HCT116 (cell line): Measurements from ENCODE around the gene FGFRL1. TPM values are rescaled to one million over a fixed set of nuclear protein-coding genes. Genes with fewer than 3 reads are reported as not detected.

Experiments used
- ATAC-seq: fragments of 200-7000 bp; cut with Tn5 transposase; 2 replicates; pipeline ENCODE4 v1.9.1; 2020; ENCODE audit warnings: mild to moderate bottlenecking, moderate library complexity
- BruUV-seq: library from RNA; stranded (reverse); fragments of 400-500 nt; replicated peaks from 2 replicates; lab custom pipeline; 2021; lab: Mats Ljungman, UMichigan
- CTCF ChIA-PET: fragments of 300-600 bp; sonication (Branson Sonifier 250); formaldehyde crosslinking; loops from one replicate; lab custom pipeline; 2021; ENCODE audit warnings: antibody characterized with exemption; lab: Charles Lee
- POLR2A ChIA-PET: fragments of 300-600, 350-600 bp; sonication (Branson Sonifier 250); formaldehyde crosslinking; loops from one replicate; lab custom pipeline; 2021; ENCODE audit warnings: antibody characterized with exemption; lab: Charles Lee
- RAD21 ChIA-PET, 2 experiments: fragments of 300-600 bp; sonication (Branson Sonifier 250); formaldehyde crosslinking; loops; one replicate each; lab custom pipeline; 2023; ENCODE audit warnings: low total read pairs in 2 of 2; ENCODE audit not compliant: uncharacterized antibody in 2 of 2, unreplicated experiment in 2 of 2, low non-redundant PET in 1 of 2; lab: Charles Lee
- DNase-seq: peaks from one replicate; pipeline ENCODE4 v3.0.0-alpha.2; 2010; ENCODE audit warnings: low read depth, low spot score
- H2AFZ ChIP-seq: fragments of 200-600 bp; shearing (Covaris generic), sonication (generic); 2 replicates; pipeline ENCODE4 v1.6.1; 2017; ENCODE audit warnings: low read depth, mixed run types, mixed read lengths, antibody characterized with exemption, low read length; ENCODE audit not compliant: poor library complexity, severe bottlenecking
- H3K27ac ChIP-seq: 2 replicates; pipeline ENCODE4 v1.5.1; 2012; ENCODE audit warnings: low read depth, low read length
- H3K27me3 ChIP-seq: fragments of 200-600 bp; sonication (generic); 2 replicates; pipeline ENCODE4 v1.6.1; 2016; ENCODE audit warnings: mixed run types, low read length, mixed read lengths; ENCODE audit not compliant: insufficient read depth
- H3K36me3 ChIP-seq, 2 experiments: fragments of 200-500 bp in 1 of 2; fragments of 200-600 bp in 1 of 2; sonication (Bioruptor generic) in 1 of 2; sonication (generic) in 1 of 2; 2 replicates each; pipeline versions ENCODE4 v1.5.1 to v1.6.1; 2014 to 2016; ENCODE audit warnings: low read length in 2 of 2, inconsistent platforms in 1 of 2, mixed read lengths in 1 of 2, mixed run types in 1 of 2; ENCODE audit not compliant: insufficient read depth in 2 of 2, control insufficient read depth in 1 of 2
- H3K4me1 ChIP-seq, 2 experiments: fragments of 200-600 bp in 1 of 2; sonication (generic) in 1 of 2; 2 replicates each; pipeline versions ENCODE4 v1.5.1 to v1.6.1; 2012 to 2017; ENCODE audit warnings: low read length in 2 of 2, inconsistent platforms in 1 of 2, mild to moderate bottlenecking in 1 of 2, mixed read lengths in 1 of 2, mixed run types in 1 of 2, moderate library complexity in 1 of 2; ENCODE audit not compliant: insufficient read depth in 2 of 2, control insufficient read depth in 1 of 2
- H3K4me2 ChIP-seq: fragments of 200-600 bp; sonication (generic); 2 replicates; pipeline ENCODE4 v1.6.1; 2017; ENCODE audit warnings: mixed run types, low read length, mixed read lengths
- H3K4me3 ChIP-seq, 2 experiments: fragments of 200-600 bp in 1 of 2; sonication (generic) in 1 of 2; replicated peaks in 1 of 2; 2 replicates each; pipeline ENCODE4 v1.5.1; 2011 to 2016; ENCODE audit warnings: low read length in 2 of 2, control low read depth in 1 of 2, low read depth in 1 of 2, mild to moderate bottlenecking in 1 of 2, mixed read lengths in 1 of 2, mixed run types in 1 of 2
- H3K79me2 ChIP-seq: fragments of 200-600 bp; sonication (generic); 2 replicates; pipeline ENCODE4 v1.6.1; 2017; ENCODE audit warnings: mild to moderate bottlenecking, mixed run types, low read length, moderate library complexity, mixed read lengths; ENCODE audit not compliant: insufficient read depth
- H3K9ac ChIP-seq: fragments of 200-600 bp; sonication (generic); 2 replicates; pipeline ENCODE4 v1.6.1; 2016; ENCODE audit warnings: low read length, mixed read lengths
- H3K9me2 ChIP-seq: fragments of 200-600 bp; sonication (generic), shearing (Covaris generic); 2 replicates; pipeline ENCODE4 v1.6.1; 2017; ENCODE audit warnings: mixed run types, mild to moderate bottlenecking, moderate library complexity; ENCODE audit not compliant: insufficient read depth
- H3K9me3 ChIP-seq, 2 experiments: fragments of 200-500 bp in 1 of 2; fragments of 200-600 bp in 1 of 2; sonication (Bioruptor generic) in 1 of 2; sonication (generic) in 1 of 2; 2 replicates each; pipeline ENCODE4 v1.6.1; 2014 to 2017; ENCODE audit warnings: low read length in 2 of 2, mixed read lengths in 2 of 2, inconsistent platforms in 1 of 2, low read depth in 1 of 2, mild to moderate bottlenecking in 1 of 2, mixed run types in 1 of 2, moderate library complexity in 1 of 2; ENCODE audit not compliant: control insufficient read depth in 1 of 2, insufficient read depth in 1 of 2
- H4K20me1 ChIP-seq: fragments of 200-600 bp; sonication (generic), shearing (Covaris generic); 2 replicates; pipeline ENCODE4 v1.6.1; 2017; ENCODE audit warnings: mixed run types, mild to moderate bottlenecking, moderate library complexity; ENCODE audit not compliant: insufficient read depth
- REST ChIP-seq: IDR thresholded peaks from 2 replicates; pipeline ENCODE4 v1.6.1; 2012; ENCODE audit warnings: low read depth
- ZNF274 ChIP-seq: fragments of 200-500 bp; sonication (Bioruptor generic); IDR thresholded peaks from 2 replicates; pipeline ENCODE4 v1.6.1; 2014; ENCODE audit warnings: mild to moderate bottlenecking, low read depth, low read length, inconsistent platforms
- intact Hi-C: fragments of 100-400 bp; cut with micrococcal nuclease; formaldehyde crosslinking; loops from 2 replicates; pipeline ENCODE4 v1.10.0; 2022
- total RNA-seq: library from RNA; stranded (reverse); gene quantifications from one replicate; pipeline ENCODE4 v1.2.1, GENCODE V29; 2021; ENCODE audit not compliant: unreplicated experiment
- TF ChIP-seq, protein P1 (sequence below), 3 experiments: fragments of 200-600 bp in 1 of 3; sonication (generic) in 1 of 3; IDR thresholded peaks in 2 of 3; conservative IDR thresholded peaks in 1 of 3; 2 replicates each; pipeline ENCODE4 v1.5.1; 2012 to 2017; ENCODE audit warnings: low read depth in 2 of 3, low read length in 2 of 3, antibody characterized with exemption in 1 of 3, borderline replicate concordance in 1 of 3, control low read depth in 1 of 3, mild to moderate bottlenecking in 1 of 3, mixed read lengths in 1 of 3, mixed run types in 1 of 3, moderate library complexity in 1 of 3; ENCODE audit not compliant: insufficient read depth in 1 of 3

Gene FGFRL1
- total RNA-seq, 1 experiment from 2014 or later, result 91.1 TPM

DNA sequence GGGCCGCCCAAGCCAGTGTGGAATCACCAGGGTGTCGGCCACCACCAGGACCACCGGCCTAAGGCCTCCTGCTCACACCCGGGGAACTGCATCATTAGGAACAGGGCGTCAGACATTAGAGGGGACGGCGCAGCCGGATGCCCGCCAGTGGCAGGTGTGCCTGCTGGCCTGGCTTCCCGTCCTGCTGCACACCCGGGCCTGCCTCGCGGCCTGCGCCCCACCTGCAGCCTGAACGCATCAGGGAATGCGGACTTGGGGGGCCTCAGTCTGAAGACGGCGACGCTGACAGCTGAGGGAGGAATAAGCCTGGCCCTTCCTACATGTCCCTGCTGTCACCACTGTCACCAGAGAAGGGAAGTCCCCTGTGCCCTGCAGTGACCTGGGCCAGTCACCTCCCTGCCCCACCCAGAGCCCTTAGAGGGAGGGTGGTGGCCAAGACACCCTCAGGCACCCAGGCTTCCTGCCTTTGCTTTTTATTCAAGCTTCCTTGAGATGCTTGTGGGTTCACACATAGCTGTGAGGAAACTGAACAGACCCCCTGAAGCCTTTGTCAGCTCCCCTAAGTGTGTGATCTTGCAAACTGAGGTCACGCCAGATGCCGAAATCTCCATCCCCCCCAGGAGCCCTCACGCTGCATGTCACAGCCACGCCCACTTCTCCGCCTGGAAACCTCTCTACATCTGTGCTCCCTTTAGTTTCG is 41.2 kb upstream of the FGFRL1 start:
- Histone ChIP-seq H3K27me3 (no peaks in the 10 kb centered on the region), H3K4me1 (peaks cover 9 to 19% of the 10 kb centered on the region in 2 experiments; a peak in 3 of 4 replicates), H4K20me1 (no peaks in the 10 kb centered on the region), H3K27ac (no peak overlapping the region), H3K9me3 (no peaks in the 10 kb centered on the region), H3K4me3 (no peak overlapping the region), H2AFZ (no peak overlapping the region), H3K4me2 (no peak overlapping the region), H3K36me3 (no peaks in the 10 kb centered on the region), H3K9me2 (no peaks in the 10 kb centered on the region), H3K79me2 (no peaks in the 10 kb centered on the region), H3K9ac (no peak overlapping the region)
- TF ChIP-seq REST (no peak), ZNF274 (no peak)
- TF ChIP-seq, protein P1, sequence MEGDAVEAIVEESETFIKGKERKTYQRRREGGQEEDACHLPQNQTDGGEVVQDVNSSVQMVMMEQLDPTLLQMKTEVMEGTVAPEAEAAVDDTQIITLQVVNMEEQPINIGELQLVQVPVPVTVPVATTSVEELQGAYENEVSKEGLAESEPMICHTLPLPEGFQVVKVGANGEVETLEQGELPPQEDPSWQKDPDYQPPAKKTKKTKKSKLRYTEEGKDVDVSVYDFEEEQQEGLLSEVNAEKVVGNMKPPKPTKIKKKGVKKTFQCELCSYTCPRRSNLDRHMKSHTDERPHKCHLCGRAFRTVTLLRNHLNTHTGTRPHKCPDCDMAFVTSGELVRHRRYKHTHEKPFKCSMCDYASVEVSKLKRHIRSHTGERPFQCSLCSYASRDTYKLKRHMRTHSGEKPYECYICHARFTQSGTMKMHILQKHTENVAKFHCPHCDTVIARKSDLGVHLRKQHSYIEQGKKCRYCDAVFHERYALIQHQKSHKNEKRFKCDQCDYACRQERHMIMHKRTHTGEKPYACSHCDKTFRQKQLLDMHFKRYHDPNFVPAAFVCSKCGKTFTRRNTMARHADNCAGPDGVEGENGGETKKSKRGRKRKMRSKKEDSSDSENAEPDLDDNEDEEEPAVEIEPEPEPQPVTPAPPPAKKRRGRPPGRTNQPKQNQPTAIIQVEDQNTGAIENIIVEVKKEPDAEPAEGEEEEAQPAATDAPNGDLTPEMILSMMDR (IDR thresholded peaks at IDR 0.05 in 2 of 3, conservative IDR thresholded peaks at IDR 0.05 in 1 of 3; ENCODE audit: borderline replicate concordance in 1 of 3, insufficient read depth in 1 of 3, low read depth in 2 of 3, low read length in 2 of 3), result no peak
- CTCF ChIA-PET, result no interaction called here
- BruUV-seq, result no TSS peak
- POLR2A ChIA-PET, result no interaction called here
- RAD21 ChIA-PET, result no interaction called here
- ATAC-seq (no peak), DNase-seq (no peak)
- intact Hi-C loops, result no loop called here
